ENCODE results near the gene RPS5.

GRCh38 chr19:58351990-58352755 is 34.9 kb upstream of the RPS5 start:
- TF ChIP-seq CTCF (IDR thresholded peaks at IDR 0.05; ENCODE audit: borderline replicate concordance, extremely low read depth, low read length, poor library complexity, severe bottlenecking) (no peak), EZH2 (IDR thresholded peaks at IDR 0.05; ENCODE audit: borderline replicate concordance, low read depth, low read length, severe bottlenecking) (no peak)
